Measurements from ENCODE around the gene EVC2. TPM values are rescaled to one million over a fixed set of nuclear protein-coding genes. Genes with fewer than 3 reads are reported as not detected.

The EVC2 gene
- total RNA-seq, 2 donors from 2014 or later, result 9.7 to 11.7 TPM

GRCh38 chr4:5561286-5561685 lies 147.1 kb downstream of the EVC2 start:
- Mint-ChIP-seq H3K36me3 (ENCODE audit: low read depth) (peaks cover 70% of the 10 kb centered on the region), H3K4me1 (no peaks in the 10 kb centered on the region), H3K4me3 (no peak overlapping the region), H3K27ac (no peak overlapping the region), H3K27me3 (ENCODE audit: insufficient read depth) (no peaks in the 10 kb centered on the region), H3K9me3 (peaks cover 7% of the 10 kb centered on the region)
- 86 to 97% methylated on average over 2 to 4 of the region's 4 CpGs for WGBS, 2 experiments (ENCODE audit: insufficient coverage in 1 of 2, insufficient read length in 1 of 2)
- DNase-seq, result no peak
- H3K27ac ChIP-seq (ENCODE audit: low read depth, low read length), result no peak overlapping the region
- H3K9ac ChIP-seq (ENCODE audit: extremely low read depth, low read length, poor library complexity, severe bottlenecking), result no peak overlapping the region
- no peaks in the 10 kb centered on the region for H3K27me3 ChIP-seq (ENCODE audit: control insufficient read depth, insufficient read depth, low read length, poor library complexity, severe bottlenecking)
- no peaks in the 10 kb centered on the region for H3K36me3 ChIP-seq (ENCODE audit: control insufficient read depth, insufficient read depth, low read length)
- no peak for TF ChIP-seq CTCF (conservative IDR thresholded peaks at IDR 0.05)
- H3K4me1 ChIP-seq (ENCODE audit: control insufficient read depth, insufficient read depth, low read length), result no peaks in the 10 kb centered on the region
- peaks cover 11% of the 10 kb centered on the region for H3K9me3 ChIP-seq (ENCODE audit: control insufficient read depth, low read length)
- no peak overlapping the region for H3K4me3 ChIP-seq (ENCODE audit: low read length)

DNA sequence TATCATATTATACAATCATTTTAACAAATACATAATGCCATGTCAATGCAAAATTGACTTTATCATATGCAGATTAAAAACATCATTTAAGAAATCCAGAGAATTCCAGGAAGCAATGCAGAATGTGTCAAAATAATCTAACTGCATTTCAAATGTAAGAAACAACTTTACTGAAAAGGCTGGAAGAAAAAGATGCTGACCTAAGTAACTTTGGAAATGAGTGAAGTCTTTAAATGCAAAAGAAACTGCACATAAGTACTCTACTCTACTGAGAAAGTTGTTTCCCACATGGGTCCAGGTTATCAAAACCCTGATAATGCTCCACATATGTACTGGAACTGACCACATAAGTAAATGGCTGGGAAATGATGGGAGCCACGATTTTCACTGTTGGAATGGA lies 149.9 kb downstream of the EVC2 start:
- Histone ChIP-seq H3K4me1 (ENCODE audit: control insufficient read depth, insufficient read depth, low read length) (no peaks in the 10 kb centered on the region), H3K9me3 (ENCODE audit: control insufficient read depth, low read length) (peaks cover 11% of the 10 kb centered on the region), H3K4me3 (ENCODE audit: low read length) (no peak overlapping the region), H3K27ac (ENCODE audit: low read depth, low read length) (no peak overlapping the region), H3K36me3 (ENCODE audit: control insufficient read depth, insufficient read depth, low read length) (no peaks in the 10 kb centered on the region), H3K27me3 (ENCODE audit: control insufficient read depth, insufficient read depth, low read length, poor library complexity, severe bottlenecking) (no peaks in the 10 kb centered on the region), H3K9ac (ENCODE audit: extremely low read depth, low read length, poor library complexity, severe bottlenecking) (no peak overlapping the region)
- no peak for DNase-seq
- Mint-ChIP-seq H3K9me3 (peaks cover 7% of the 10 kb centered on the region), H3K4me3 (no peak overlapping the region), H3K27me3 (ENCODE audit: insufficient read depth) (no peaks in the 10 kb centered on the region), H3K27ac (no peak overlapping the region), H3K36me3 (ENCODE audit: low read depth) (peaks cover 64% of the 10 kb centered on the region), H3K4me1 (peaks cover 7% of the 10 kb centered on the region)
- TF ChIP-seq CTCF (conservative IDR thresholded peaks at IDR 0.05), result no peak
- 71 to 92% methylated on average over 1 of the region's 1 CpG for WGBS, 2 experiments (ENCODE audit: insufficient coverage in 1 of 2, insufficient read length in 1 of 2)

DNA sequence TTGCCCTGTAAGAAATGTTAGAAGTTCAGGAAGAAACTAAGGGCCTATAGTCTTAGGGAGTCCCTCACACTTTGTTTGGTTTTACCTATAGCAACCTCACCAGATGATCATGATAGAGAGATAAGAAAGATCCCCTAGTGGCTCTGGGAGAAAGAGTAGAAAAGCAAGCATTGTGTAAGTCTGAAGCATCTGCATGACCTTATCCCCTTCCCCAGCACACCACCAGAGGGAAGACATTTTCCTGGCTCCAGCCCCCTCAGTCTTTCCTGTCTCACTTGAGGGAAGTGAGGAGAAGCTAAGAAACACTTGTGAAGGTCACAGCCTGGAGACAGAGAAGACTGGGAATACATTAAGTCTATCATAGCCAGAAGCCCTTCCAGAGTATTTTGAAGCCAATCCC lies 154.0 kb downstream of the EVC2 start:
- H3K27me3 ChIP-seq (ENCODE audit: control insufficient read depth, insufficient read depth, low read length, poor library complexity, severe bottlenecking), result no peaks in the 10 kb centered on the region
- H3K4me1 ChIP-seq (ENCODE audit: control insufficient read depth, insufficient read depth, low read length), result no peaks in the 10 kb centered on the region
- H3K9me3 ChIP-seq (ENCODE audit: control insufficient read depth, low read length), result peaks cover 4% of the 10 kb centered on the region
- H3K36me3 ChIP-seq (ENCODE audit: control insufficient read depth, insufficient read depth, low read length), result no peaks in the 10 kb centered on the region
- Mint-ChIP-seq H3K27ac (no peak overlapping the region), H3K27me3 (ENCODE audit: insufficient read depth) (no peaks in the 10 kb centered on the region), H3K4me1 (peaks cover 7% of the 10 kb centered on the region), H3K36me3 (ENCODE audit: low read depth) (peaks cover 66% of the 10 kb centered on the region), H3K9me3 (peaks cover 24% of the 10 kb centered on the region), H3K4me3 (no peak overlapping the region)
- H3K9ac ChIP-seq (ENCODE audit: extremely low read depth, low read length, poor library complexity, severe bottlenecking), result no peak overlapping the region
- TF ChIP-seq CTCF (conservative IDR thresholded peaks at IDR 0.05), result peak; percentile 71
- H3K27ac ChIP-seq (ENCODE audit: low read depth, low read length), result no peak overlapping the region
- H3K4me3 ChIP-seq (ENCODE audit: low read length), result no peak overlapping the region
- peak; percentile 69 for DNase-seq
